Natural killer cell (primary cell): Measurements from ENCODE around the gene RBP3. TPM values are rescaled to one million over a fixed set of nuclear protein-coding genes. Genes with fewer than 3 reads are reported as not detected.

ENCODE experiments used
- ATAC-seq, 3 donors: fragments of 150-1000 bp in 2 of 3; fragments of 200-7000 bp in 1 of 3; cut with Tn5 transposase; 1 replicate in 1 of 3; 2 replicates in 2 of 3; pipeline ENCODE4 v1.10.0; 2021; ENCODE audit warnings: mild to moderate bottlenecking in 2 of 3, moderate library complexity in 2 of 3
- DNase-seq, 2 donors: peaks; one replicate each; pipeline versions ENCODE4 v3.0.0 to v3.0.0-alpha.2; 2013 to 2021; ENCODE audit warnings: mixed read lengths in 1 of 2
- H3K27ac ChIP-seq: one replicate; pipeline ENCODE4 v1.5.1; 2013; ENCODE audit warnings: mild to moderate bottlenecking, low read length
- H3K27me3 ChIP-seq: one replicate; pipeline ENCODE4 v1.6.1; 2013; ENCODE audit warnings: low read length; ENCODE audit not compliant: control insufficient read depth, insufficient read depth
- H3K36me3 ChIP-seq: one replicate; pipeline ENCODE4 v1.6.1; 2013; ENCODE audit warnings: low read length; ENCODE audit not compliant: control insufficient read depth, insufficient read depth
- H3K4me1 ChIP-seq: one replicate; pipeline ENCODE4 v1.6.1; 2013; ENCODE audit warnings: low read length; ENCODE audit not compliant: control insufficient read depth, insufficient read depth
- H3K4me3 ChIP-seq: one replicate; pipeline ENCODE4 v1.5.1; 2013; ENCODE audit warnings: low read length
- H3K9me3 ChIP-seq: one replicate; pipeline ENCODE4 v1.6.1; 2013; ENCODE audit warnings: low read length; ENCODE audit not compliant: control insufficient read depth, insufficient read depth
- H3K27ac Mint-ChIP-seq, 2 donors: one replicate each; pipeline ENCODE4 v1.8.0; 2022; ENCODE audit warnings: mild to moderate bottlenecking in 2 of 2, mixed read lengths in 2 of 2, moderate library complexity in 1 of 2
- H3K27me3 Mint-ChIP-seq, 2 donors: one replicate each; pipeline ENCODE4 v1.8.0; 2022; ENCODE audit warnings: low read depth in 2 of 2, mixed read lengths in 2 of 2
- H3K36me3 Mint-ChIP-seq: one replicate; pipeline ENCODE4 v1.8.0; 2022; ENCODE audit warnings: mixed read lengths
- H3K4me1 Mint-ChIP-seq, 2 donors: one replicate each; pipeline ENCODE4 v1.8.0; 2022; ENCODE audit warnings: mixed read lengths in 2 of 2
- H3K4me3 Mint-ChIP-seq: one replicate; pipeline ENCODE4 v1.8.0; 2022; ENCODE audit warnings: mild to moderate bottlenecking, moderate library complexity, mixed read lengths
- H3K9me3 Mint-ChIP-seq, 2 donors: one replicate each; pipeline ENCODE4 v1.8.0; 2022; ENCODE audit warnings: mixed read lengths in 2 of 2
- WGBS: methylation state at CpG from one replicate; pipeline ENCODE4 v1.1.7; 2013; ENCODE audit warnings: missing lambda C conversion rate; ENCODE audit not compliant: insufficient coverage; 5-methylcytosine and 5-hydroxymethylcytosine counted together
- intact Hi-C: fragments of 100-400 bp; cut with micrococcal nuclease; formaldehyde crosslinking; loops from one replicate; pipeline ENCODE4 v1.14.2; 2022
- total RNA-seq, 4 donors: library from RNA; stranded (reverse); fragments of 120-200 nt in 1 of 4; gene quantifications; one replicate each; pipeline versions ENCODE4 v1.2.3 to v1.2.4, GENCODE V29; 2013 to 2022
- TF ChIP-seq, protein P1 (sequence below): fragments of 200-600 bp; IDR thresholded peaks from one replicate; pipeline ENCODE4 v1.8.0; 2022; ENCODE audit warnings: antibody characterized with exemption

RBP3 gene
- total RNA-seq, 3 donors from 2014 or later (not counting 1 experiment from before 2014, with no cell fraction given) = not detected

DNA sequence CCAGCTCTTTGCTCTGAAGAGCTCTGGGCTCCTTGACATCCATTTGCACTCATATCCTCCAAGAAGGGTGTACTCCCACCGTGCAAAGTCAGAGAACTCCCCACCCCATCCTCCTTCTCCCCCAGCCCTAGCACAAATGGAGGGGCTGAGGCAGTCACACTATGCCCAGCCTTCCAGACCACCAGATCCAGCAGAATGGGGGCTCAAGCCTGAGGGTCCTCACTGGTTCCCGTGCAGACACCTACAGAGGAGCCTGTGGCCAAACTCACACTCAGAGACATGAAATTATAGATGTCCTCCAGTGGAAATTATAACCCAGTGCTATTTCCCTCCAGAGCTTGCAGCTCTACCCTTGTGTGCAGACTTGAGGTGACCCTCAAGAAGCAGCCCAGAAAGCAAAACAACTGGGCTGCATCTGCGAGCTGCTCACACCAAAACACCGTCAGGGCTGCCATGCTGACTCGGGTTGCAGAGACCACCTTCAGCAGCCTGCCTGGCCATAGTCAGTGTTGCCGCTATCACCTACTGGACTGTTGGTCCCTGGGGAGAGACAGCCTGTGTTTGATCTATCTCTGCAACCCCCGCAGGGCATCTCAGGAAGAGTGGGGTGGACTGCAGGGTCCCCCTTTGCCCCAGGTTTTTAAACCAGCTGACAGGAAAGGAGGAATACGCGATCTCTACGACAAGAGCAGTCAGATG is 28.5 kb downstream of the RBP3 start:
- H3K9me3 ChIP-seq = no peaks in the 10 kb centered on the region
- no peaks in the 10 kb centered on the region for H3K36me3 ChIP-seq
- Mint-ChIP-seq H3K27me3 (peaks cover 45 to 57% of the 10 kb centered on the region in 2 donors), H3K36me3 (no peaks in the 10 kb centered on the region), H3K9me3 (no peaks in the 10 kb centered on the region), H3K4me1 (peaks cover 0 to 8% of the 10 kb centered on the region in 2 donors), H3K4me3 (no peak overlapping the region), H3K27ac (no peak overlapping the region)
- H3K4me3 ChIP-seq = no peak overlapping the region
- ATAC-seq (no peak), DNase-seq (no peak)
- TF ChIP-seq, protein P1, sequence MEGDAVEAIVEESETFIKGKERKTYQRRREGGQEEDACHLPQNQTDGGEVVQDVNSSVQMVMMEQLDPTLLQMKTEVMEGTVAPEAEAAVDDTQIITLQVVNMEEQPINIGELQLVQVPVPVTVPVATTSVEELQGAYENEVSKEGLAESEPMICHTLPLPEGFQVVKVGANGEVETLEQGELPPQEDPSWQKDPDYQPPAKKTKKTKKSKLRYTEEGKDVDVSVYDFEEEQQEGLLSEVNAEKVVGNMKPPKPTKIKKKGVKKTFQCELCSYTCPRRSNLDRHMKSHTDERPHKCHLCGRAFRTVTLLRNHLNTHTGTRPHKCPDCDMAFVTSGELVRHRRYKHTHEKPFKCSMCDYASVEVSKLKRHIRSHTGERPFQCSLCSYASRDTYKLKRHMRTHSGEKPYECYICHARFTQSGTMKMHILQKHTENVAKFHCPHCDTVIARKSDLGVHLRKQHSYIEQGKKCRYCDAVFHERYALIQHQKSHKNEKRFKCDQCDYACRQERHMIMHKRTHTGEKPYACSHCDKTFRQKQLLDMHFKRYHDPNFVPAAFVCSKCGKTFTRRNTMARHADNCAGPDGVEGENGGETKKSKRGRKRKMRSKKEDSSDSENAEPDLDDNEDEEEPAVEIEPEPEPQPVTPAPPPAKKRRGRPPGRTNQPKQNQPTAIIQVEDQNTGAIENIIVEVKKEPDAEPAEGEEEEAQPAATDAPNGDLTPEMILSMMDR = no peak
- intact Hi-C loops = no loop called here
- 62% methylated on average over 10 of the region's 10 CpGs for WGBS
- no peaks in the 10 kb centered on the region for H3K4me1 ChIP-seq
- H3K27me3 ChIP-seq = no peaks in the 10 kb centered on the region
- no peak overlapping the region for H3K27ac ChIP-seq

DNA sequence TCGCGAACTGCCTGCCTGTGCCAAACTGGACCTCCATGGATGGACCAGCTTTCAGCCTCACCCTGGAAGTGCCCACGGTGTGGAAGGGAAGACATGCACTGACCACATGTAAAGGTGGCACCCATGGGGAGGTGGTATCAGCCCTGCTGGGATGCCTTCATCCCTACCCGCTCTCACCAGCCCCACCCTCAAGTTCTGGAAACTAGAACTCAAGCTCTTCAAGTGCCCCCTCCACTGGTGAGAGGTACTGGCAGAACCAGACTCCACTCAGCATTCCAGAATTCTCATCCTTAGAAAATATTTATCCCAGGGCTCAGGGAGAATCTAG is 30.0 kb downstream of the RBP3 start:
- Mint-ChIP-seq H3K27me3 (peaks cover 51 to 71% of the 10 kb centered on the region in 2 donors), H3K4me3 (no peak overlapping the region), H3K36me3 (no peaks in the 10 kb centered on the region), H3K9me3 (no peaks in the 10 kb centered on the region), H3K27ac (no peak overlapping the region), H3K4me1 (peaks cover 0 to 8% of the 10 kb centered on the region in 2 donors)
- ATAC-seq (peak in 1 of 3 donors; percentile 5), DNase-seq (no peak)
- Histone ChIP-seq H3K4me1 (no peaks in the 10 kb centered on the region), H3K27ac (no peak overlapping the region), H3K4me3 (no peak overlapping the region), H3K36me3 (no peaks in the 10 kb centered on the region), H3K27me3 (no peaks in the 10 kb centered on the region), H3K9me3 (no peaks in the 10 kb centered on the region)
- 86% methylated on average over 4 of the region's 4 CpGs for WGBS
- TF ChIP-seq, protein P1 = no peak
- intact Hi-C loops = no loop called here

DNA sequence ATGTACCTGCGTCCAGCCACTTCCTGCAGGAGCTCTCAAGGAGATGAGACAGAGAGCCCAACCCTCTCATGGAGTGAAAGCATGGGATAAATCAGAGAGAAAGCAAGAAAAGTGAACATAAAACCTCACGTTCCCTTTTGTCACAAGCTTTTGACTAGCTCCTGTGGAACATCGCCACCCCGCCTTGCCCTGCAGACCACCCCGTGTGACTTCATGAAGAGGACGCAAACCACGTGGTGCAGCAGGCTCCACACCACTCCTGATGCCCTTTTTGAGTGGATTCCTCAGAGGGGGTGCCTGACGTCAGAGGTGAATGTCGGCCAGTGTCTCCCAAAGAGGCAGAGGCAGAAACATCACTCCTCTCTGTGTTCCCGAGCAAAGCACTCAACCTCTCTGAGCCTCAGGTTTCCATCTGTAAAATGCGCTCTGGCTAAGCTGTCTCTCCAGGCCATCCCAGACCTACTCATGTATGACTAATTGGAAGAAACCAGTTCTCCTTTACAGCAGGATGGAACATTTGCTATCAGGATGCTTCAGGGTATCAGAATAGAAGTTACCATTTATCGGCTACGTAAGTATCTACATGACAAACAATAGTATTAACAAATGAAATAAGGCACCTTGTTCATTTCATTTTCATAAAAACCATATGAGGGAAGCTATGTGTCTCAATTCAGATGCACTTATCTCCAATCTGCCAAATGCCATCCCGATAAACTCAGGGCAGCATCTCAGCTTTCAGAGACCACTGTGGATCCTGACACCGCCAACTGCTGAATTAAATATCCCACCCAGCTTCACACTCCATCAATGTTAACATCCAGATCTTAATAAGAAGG is 30.7 kb downstream of the RBP3 start:
- Histone ChIP-seq H3K9me3 (no peaks in the 10 kb centered on the region), H3K4me3 (no peak overlapping the region), H3K27me3 (no peaks in the 10 kb centered on the region), H3K27ac (no peak overlapping the region), H3K36me3 (no peaks in the 10 kb centered on the region), H3K4me1 (peaks cover 1% of the 10 kb centered on the region)
- Mint-ChIP-seq H3K9me3 (no peaks in the 10 kb centered on the region), H3K27ac (no peak overlapping the region), H3K4me1 (peaks cover 4 to 15% of the 10 kb centered on the region in 2 donors), H3K4me3 (no peak overlapping the region), H3K27me3 (peaks cover 57 to 78% of the 10 kb centered on the region in 2 donors), H3K36me3 (no peaks in the 10 kb centered on the region)
- TF ChIP-seq, protein P1 = no peak
- intact Hi-C loops = no loop called here
- no peak for DNase-seq
- WGBS = 78% methylated on average over 14 of the region's 15 CpGs
- ATAC-seq = no peak
